Measurements from ENCODE around the gene FAXC.

FAXC gene

DNA sequence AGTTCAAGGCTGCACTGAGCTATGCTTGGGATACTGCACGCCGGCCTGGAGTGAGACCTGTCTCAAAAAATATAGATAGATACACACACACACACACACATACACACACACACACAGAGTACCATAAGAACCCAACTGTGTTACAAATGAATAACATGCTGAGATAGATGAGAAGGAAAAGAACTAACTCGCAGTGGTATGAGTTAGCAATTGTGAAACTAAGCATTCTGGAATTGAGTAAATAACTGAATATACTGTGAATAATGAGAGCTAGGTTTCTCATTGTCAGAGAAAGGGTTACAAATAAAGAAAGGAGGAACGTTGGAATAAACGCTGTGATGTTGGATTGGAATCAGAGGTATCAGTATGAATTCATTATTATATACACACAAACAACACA lies 14.6 kb upstream of the FAXC start:
- H3K79me2 ChIP-seq (ENCODE audit: low read length), result no peaks in the 10 kb centered on the region
- no peak for DNase-seq
- H3K4me2 ChIP-seq (ENCODE audit: low read depth, low read length), result no peak overlapping the region
- H3K36me3 ChIP-seq (replicated peaks; ENCODE audit: insufficient read depth, low read length), result no peaks in the 10 kb centered on the region
- no peaks in the 10 kb centered on the region for H3K9me2 ChIP-seq (replicated peaks; ENCODE audit: insufficient read depth, low read length)
- no peaks in the 10 kb centered on the region for H3K27me3 ChIP-seq (replicated peaks; ENCODE audit: insufficient read depth, low read length)
- no peaks in the 10 kb centered on the region for H4K20me1 ChIP-seq (ENCODE audit: insufficient read depth, low read length)
- TF ChIP-seq EZH2 (optimal IDR thresholded peaks at IDR 0.05; ENCODE audit: low read depth, low read length) (no peak), EZH2phosphoT487 (IDR thresholded peaks at IDR 0.05; ENCODE audit: low read length) (no peak)
- TF ChIP-seq, protein P1, sequence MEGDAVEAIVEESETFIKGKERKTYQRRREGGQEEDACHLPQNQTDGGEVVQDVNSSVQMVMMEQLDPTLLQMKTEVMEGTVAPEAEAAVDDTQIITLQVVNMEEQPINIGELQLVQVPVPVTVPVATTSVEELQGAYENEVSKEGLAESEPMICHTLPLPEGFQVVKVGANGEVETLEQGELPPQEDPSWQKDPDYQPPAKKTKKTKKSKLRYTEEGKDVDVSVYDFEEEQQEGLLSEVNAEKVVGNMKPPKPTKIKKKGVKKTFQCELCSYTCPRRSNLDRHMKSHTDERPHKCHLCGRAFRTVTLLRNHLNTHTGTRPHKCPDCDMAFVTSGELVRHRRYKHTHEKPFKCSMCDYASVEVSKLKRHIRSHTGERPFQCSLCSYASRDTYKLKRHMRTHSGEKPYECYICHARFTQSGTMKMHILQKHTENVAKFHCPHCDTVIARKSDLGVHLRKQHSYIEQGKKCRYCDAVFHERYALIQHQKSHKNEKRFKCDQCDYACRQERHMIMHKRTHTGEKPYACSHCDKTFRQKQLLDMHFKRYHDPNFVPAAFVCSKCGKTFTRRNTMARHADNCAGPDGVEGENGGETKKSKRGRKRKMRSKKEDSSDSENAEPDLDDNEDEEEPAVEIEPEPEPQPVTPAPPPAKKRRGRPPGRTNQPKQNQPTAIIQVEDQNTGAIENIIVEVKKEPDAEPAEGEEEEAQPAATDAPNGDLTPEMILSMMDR (IDR thresholded peaks at IDR 0.05; ENCODE audit: low read length), result no peak
- no peaks in the 10 kb centered on the region for H3K9me3 ChIP-seq (replicated peaks; ENCODE audit: insufficient read depth, low read length)
- H3K4me1 ChIP-seq (ENCODE audit: low read length), result no peaks in the 10 kb centered on the region
- H2AFZ ChIP-seq (ENCODE audit: low read length), result no peak overlapping the region
- H3K4me3 ChIP-seq (ENCODE audit: low read length), result no peak overlapping the region
- H3F3A ChIP-seq (ENCODE audit: insufficient read depth, low read length), result no peaks in the 10 kb centered on the region
- no peak overlapping the region for H3K9ac ChIP-seq (ENCODE audit: low read length)
- no peak overlapping the region for H3K27ac ChIP-seq (ENCODE audit: low read length)

DNA sequence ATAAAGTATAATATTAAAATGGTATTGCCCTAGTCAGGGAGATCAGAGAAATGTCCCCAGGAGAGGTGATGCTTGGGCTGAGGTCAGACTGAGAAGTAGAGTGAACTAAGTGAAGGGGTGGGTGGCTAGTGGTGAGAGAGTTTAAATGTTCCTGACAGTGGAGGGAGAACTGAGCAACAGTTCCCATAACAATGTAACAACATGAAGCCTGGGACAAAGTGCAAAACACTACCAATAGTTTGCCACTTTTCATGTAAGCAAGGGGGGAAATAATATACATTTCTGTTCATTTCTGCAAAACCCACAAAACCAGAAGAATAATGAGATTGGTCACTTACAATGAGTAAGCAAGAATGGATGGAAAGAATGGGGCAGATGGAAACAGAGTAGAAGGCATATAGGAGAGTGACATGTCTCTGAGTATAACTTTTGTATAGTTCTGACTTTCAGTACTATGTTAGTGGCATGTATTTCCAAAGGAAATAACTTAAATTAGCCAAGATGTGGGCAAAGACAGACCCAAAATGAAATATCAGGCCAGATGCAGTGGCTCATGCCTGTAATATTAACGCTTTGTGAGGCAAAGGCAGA lies 13.3 kb upstream of the FAXC start:
- H3K27me3 ChIP-seq (replicated peaks; ENCODE audit: insufficient read depth, low read length), result no peaks in the 10 kb centered on the region
- DNase-seq, result no peak
- H3K79me2 ChIP-seq (ENCODE audit: low read length), result no peaks in the 10 kb centered on the region
- no peak overlapping the region for H3K9ac ChIP-seq (ENCODE audit: low read length)
- H3F3A ChIP-seq (ENCODE audit: insufficient read depth, low read length), result no peaks in the 10 kb centered on the region
- no peaks in the 10 kb centered on the region for H3K9me2 ChIP-seq (replicated peaks; ENCODE audit: insufficient read depth, low read length)
- no peak overlapping the region for H3K4me3 ChIP-seq (ENCODE audit: low read length)
- H3K36me3 ChIP-seq (replicated peaks; ENCODE audit: insufficient read depth, low read length), result no peaks in the 10 kb centered on the region
- no peak overlapping the region for H3K4me2 ChIP-seq (ENCODE audit: low read depth, low read length)
- no peak overlapping the region for H2AFZ ChIP-seq (ENCODE audit: low read length)
- H3K27ac ChIP-seq (ENCODE audit: low read length), result no peak overlapping the region
- H3K9me3 ChIP-seq (replicated peaks; ENCODE audit: insufficient read depth, low read length), result no peaks in the 10 kb centered on the region
- TF ChIP-seq, protein P1 (IDR thresholded peaks at IDR 0.05; ENCODE audit: low read length), result no peak
- TF ChIP-seq EZH2 (optimal IDR thresholded peaks at IDR 0.05; ENCODE audit: low read depth, low read length), result no peak
- no peak for TF ChIP-seq EZH2phosphoT487 (IDR thresholded peaks at IDR 0.05; ENCODE audit: low read length)
- no peaks in the 10 kb centered on the region for H4K20me1 ChIP-seq (ENCODE audit: insufficient read depth, low read length)
- no peaks in the 10 kb centered on the region for H3K4me1 ChIP-seq (ENCODE audit: low read length)

DNA sequence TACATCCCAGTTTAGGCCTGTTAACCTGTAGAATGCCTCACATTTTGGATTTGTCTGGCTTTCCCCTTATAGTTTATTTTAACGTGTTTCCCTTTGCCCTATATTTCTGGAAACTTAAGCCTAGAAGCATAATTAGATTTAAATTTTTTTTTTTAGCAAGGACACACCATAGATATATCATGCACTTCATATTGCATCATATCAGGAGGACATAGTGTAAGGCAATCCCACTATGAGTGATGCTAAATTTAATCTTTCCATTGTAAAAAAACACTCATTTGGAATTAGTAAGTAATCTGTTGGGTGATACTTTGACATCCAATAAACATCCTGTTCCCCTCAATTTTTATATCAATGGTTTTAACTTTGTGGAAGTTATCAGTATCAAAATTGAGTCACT lies 10.3 kb upstream of the FAXC start:
- Histone ChIP-seq H3K9me3 (replicated peaks; ENCODE audit: insufficient read depth, low read length) (no peaks in the 10 kb centered on the region), H3K27me3 (replicated peaks; ENCODE audit: insufficient read depth, low read length) (no peaks in the 10 kb centered on the region), H3K27ac (ENCODE audit: low read length) (no peak overlapping the region), H3K4me3 (ENCODE audit: low read length) (no peak overlapping the region), H2AFZ (ENCODE audit: low read length) (no peak overlapping the region), H3K36me3 (replicated peaks; ENCODE audit: insufficient read depth, low read length) (no peaks in the 10 kb centered on the region), H3F3A (ENCODE audit: insufficient read depth, low read length) (no peaks in the 10 kb centered on the region), H3K79me2 (ENCODE audit: low read length) (no peaks in the 10 kb centered on the region), H3K9ac (ENCODE audit: low read length) (no peak overlapping the region), H3K9me2 (replicated peaks; ENCODE audit: insufficient read depth, low read length) (no peaks in the 10 kb centered on the region), H4K20me1 (ENCODE audit: insufficient read depth, low read length) (no peaks in the 10 kb centered on the region), H3K4me2 (ENCODE audit: low read depth, low read length) (no peak overlapping the region), H3K4me1 (ENCODE audit: low read length) (no peaks in the 10 kb centered on the region)
- DNase-seq, result no peak
- TF ChIP-seq EZH2 (optimal IDR thresholded peaks at IDR 0.05; ENCODE audit: low read depth, low read length) (no peak), EZH2phosphoT487 (IDR thresholded peaks at IDR 0.05; ENCODE audit: low read length) (no peak)
- TF ChIP-seq, protein P1 (IDR thresholded peaks at IDR 0.05; ENCODE audit: low read length), result no peak
